Smooth muscle cell (in vitro differentiated cells): ENCODE measurements around the gene LPCAT3. TPM values are rescaled to one million over a fixed set of nuclear protein-coding genes. Genes with fewer than 3 reads are reported as not detected.
A peak's percentile ranks its signal among the peaks of the same experiment; 100 is the strongest.

Experiments used
- DNase-seq: peaks from one replicate; lab custom pipeline; 2025; ENCODE audit not compliant: unreplicated experiment; lab: John Stamatoyannopoulos, UW
- H2AFZ ChIP-seq: fragments of 200-600 bp; sonication (generic); 2 replicates; pipeline ENCODE4 v1.6.0; 2016; ENCODE audit warnings: antibody characterized with exemption, low read depth, mild to moderate bottlenecking
- H3F3A ChIP-seq: fragments of 200-600 bp; sonication (generic); 2 replicates; pipeline ENCODE4 v1.6.0; 2017; ENCODE audit warnings: antibody characterized with exemption, low read depth
- H3K27ac ChIP-seq: fragments of 200-600 bp; sonication (generic); 2 replicates; pipeline ENCODE4 v1.5.1; 2016; ENCODE audit warnings: low read depth, mild to moderate bottlenecking
- H3K27me3 ChIP-seq: fragments of 200-600 bp; sonication (generic); 2 replicates; pipeline ENCODE4 v1.6.1; 2016; ENCODE audit warnings: low read depth, mild to moderate bottlenecking
- H3K36me3 ChIP-seq: fragments of 200-600 bp; sonication (generic); 2 replicates; pipeline ENCODE4 v1.5.1; 2016; ENCODE audit warnings: low read depth
- H3K4me1 ChIP-seq: fragments of 200-600 bp; sonication (generic); 2 replicates; pipeline ENCODE4 v1.5.1; 2016; ENCODE audit warnings: low read depth
- H3K4me2 ChIP-seq: fragments of 200-600 bp; sonication (generic); 2 replicates; pipeline ENCODE4 v1.6.0; 2016; ENCODE audit warnings: mild to moderate bottlenecking
- H3K4me3 ChIP-seq: fragments of 200-600 bp; sonication (generic); 2 replicates; pipeline ENCODE4 v1.5.1; 2016; ENCODE audit warnings: mild to moderate bottlenecking
- H3K79me2 ChIP-seq: fragments of 200-600 bp; sonication (generic); 2 replicates; pipeline ENCODE4 v1.6.0; 2016; ENCODE audit warnings: low read depth, mild to moderate bottlenecking
- H3K9ac ChIP-seq: fragments of 200-600 bp; sonication (generic); 2 replicates; pipeline ENCODE4 v1.6.0; 2016; ENCODE audit warnings: low read depth
- H3K9me3 ChIP-seq: fragments of 200-600 bp; sonication (generic); replicated peaks from 2 replicates; pipeline ENCODE4 v1.5.1; 2016; ENCODE audit warnings: low read depth
- H4K20me1 ChIP-seq: fragments of 200-600 bp; sonication (generic); 2 replicates; pipeline ENCODE4 v1.6.0; 2016; ENCODE audit warnings: low read depth
- CTCF ChIP-seq: fragments of 200-600 bp; sonication (generic); IDR thresholded peaks from 2 replicates; pipeline ENCODE4 v1.5.1; 2017; ENCODE audit warnings: borderline replicate concordance, mild to moderate bottlenecking, antibody characterized with exemption; ENCODE audit not compliant: insufficient read depth, poor library complexity, severe bottlenecking
- WGBS: methylation state at CpG from one replicate; pipeline ENCODE4 v1.1.7; 2016; ENCODE audit warnings: low lambda C conversion rate; 5-methylcytosine and 5-hydroxymethylcytosine counted together
- polyA plus RNA-seq: library from polyadenylated mRNA; unstranded; fragments of >200 nt; fragmentation: Nextera tagmentation; extraction: Ambion mirVana; gene quantifications from 2 replicates; pipeline ENCODE4 v1.2.1, GENCODE V29; 2016
- total RNA-seq: library from RNA; depleted of rRNA; stranded (reverse); fragments of >200 nt; gene quantifications from 2 replicates; pipeline ENCODE4 v1.2.3, GENCODE V29; 2014

LPCAT3 gene
- total and polyA plus RNA-seq, 2 experiments from 2014 or later: 28.3 to 35.9 TPM

- H2AFZ ChIP-seq: no peak overlapping the region
- no peak for TF ChIP-seq CTCF
- H3K36me3 ChIP-seq: no peaks in the 10 kb centered on the region
These were observed 29.0 kb upstream of the LPCAT3 start for GRCh38 chr12:7047306-7047705.

GRCh38 chr12:7046383-7047105, 28.3 kb upstream of the LPCAT3 start:
- TF ChIP-seq CTCF: no peak
- H2AFZ ChIP-seq: no peak overlapping the region
- H3K27ac ChIP-seq: no peak overlapping the region

More at GRCh38 chr12:7047306-7047705, 29.0 kb upstream of the LPCAT3 start:
- 93% methylated on average over 5 of the region's 5 CpGs for WGBS
- Histone ChIP-seq H3K79me2 (no peaks in the 10 kb centered on the region), H3K27me3 (no peaks in the 10 kb centered on the region), H3K4me3 (no peak overlapping the region), H3K9me3 (no peaks in the 10 kb centered on the region), H3K27ac (no peak overlapping the region), H3K4me2 (no peak overlapping the region), H4K20me1 (no peaks in the 10 kb centered on the region), H3K9ac (no peak overlapping the region), H3F3A (no peaks in the 10 kb centered on the region), H3K4me1 (no peaks in the 10 kb centered on the region)
- DNase-seq: no peak

GRCh38 chr12:7045913-7046312, 27.6 kb upstream of the LPCAT3 start:
- H3K4me2 ChIP-seq: no peak overlapping the region
- 89% methylated on average over 9 of the region's 9 CpGs for WGBS
- no peak overlapping the region for H3K9ac ChIP-seq
- TF ChIP-seq CTCF: no peak
- H2AFZ ChIP-seq: no peak overlapping the region
- H3K4me3 ChIP-seq: no peak overlapping the region
- no peaks in the 10 kb centered on the region for H3K27me3 ChIP-seq
- no peaks in the 10 kb centered on the region for H3K9me3 ChIP-seq
- no peak for DNase-seq
- H3K79me2 ChIP-seq: no peaks in the 10 kb centered on the region
- no peaks in the 10 kb centered on the region for H3F3A ChIP-seq
- no peaks in the 10 kb centered on the region for H3K4me1 ChIP-seq
- H3K27ac ChIP-seq: no peak overlapping the region
- H4K20me1 ChIP-seq: no peaks in the 10 kb centered on the region
- H3K36me3 ChIP-seq: no peaks in the 10 kb centered on the region

More at GRCh38 chr12:7046383-7047105, 28.3 kb upstream of the LPCAT3 start:
- H3K4me1 ChIP-seq: no peaks in the 10 kb centered on the region
- H3K4me2 ChIP-seq: no peak overlapping the region
- H3K9me3 ChIP-seq: no peaks in the 10 kb centered on the region
- WGBS: 90% methylated on average over 5 of the region's 5 CpGs
- H3K36me3 ChIP-seq: no peaks in the 10 kb centered on the region
- no peak overlapping the region for H3K4me3 ChIP-seq
- H3K9ac ChIP-seq: no peak overlapping the region
- H4K20me1 ChIP-seq: no peaks in the 10 kb centered on the region
- H3K27me3 ChIP-seq: no peaks in the 10 kb centered on the region
- DNase-seq: no peak
- H3F3A ChIP-seq: no peaks in the 10 kb centered on the region
- H3K79me2 ChIP-seq: no peaks in the 10 kb centered on the region

- 62% methylated on average over 6 of the region's 6 CpGs for WGBS
- H2AFZ ChIP-seq: no peak overlapping the region
These were observed 24.6 kb upstream of the LPCAT3 start for GRCh38 chr12:7042842-7043241.

More at GRCh38 chr12:7042842-7043241, 24.6 kb upstream of the LPCAT3 start:
- H3K36me3 ChIP-seq: no peaks in the 10 kb centered on the region
- no peaks in the 10 kb centered on the region for H4K20me1 ChIP-seq
- no peak overlapping the region for H3K4me2 ChIP-seq
- no peak overlapping the region for H3K9ac ChIP-seq
- no peaks in the 10 kb centered on the region for H3F3A ChIP-seq
- H3K27ac ChIP-seq: no peak overlapping the region
- no peak overlapping the region for H3K4me3 ChIP-seq
- no peak for DNase-seq
- no peaks in the 10 kb centered on the region for H3K27me3 ChIP-seq
- no peaks in the 10 kb centered on the region for H3K9me3 ChIP-seq
- peak; percentile 14 for TF ChIP-seq CTCF
- H3K4me1 ChIP-seq: no peaks in the 10 kb centered on the region
- H3K79me2 ChIP-seq: no peaks in the 10 kb centered on the region
